A549 (cell line): ENCODE results near the gene GPBAR1. TPM values are rescaled to one million over a fixed set of nuclear protein-coding genes. Genes with fewer than 3 reads are reported as not detected.

Source experiments
- ATAC-seq, 2 experiments: fragments of 200-7000 bp in 1 of 2; fragments of >200 bp in 1 of 2; cut with Nextera tagmentation in 1 of 2; cut with Tn5 transposase in 1 of 2; 3 replicates each; pipeline versions ENCODE4 v1.8.0 to v1.9.1; 2018 to 2020; ENCODE audit warnings: mild to moderate bottlenecking in 1 of 2, moderate library complexity in 1 of 2
- CTCF ChIA-PET: fragments of 300-600 bp; sonication (Branson Sonifier 250); formaldehyde crosslinking; extraction: SDS; loops from one replicate; lab custom pipeline; 2021; ENCODE audit warnings: antibody characterized with exemption, inconsistent platforms; lab: Yijun Ruan, JAX
- POLR2A ChIA-PET: fragments of 350-600 bp; formaldehyde crosslinking; extraction: SDS; loops from one replicate; lab custom pipeline; 2021; ENCODE audit warnings: antibody characterized with exemption, inconsistent platforms; lab: Yijun Ruan, JAX
- DNase-seq, 2 experiments: peaks; one replicate each; pipeline versions ENCODE4 v3.0.0 to v3.0.0-alpha.2; 2011 to 2016; ENCODE audit warnings: low read depth in 1 of 2, low spot score in 1 of 2
- FAIRE-seq: peaks from 2 replicates; lab custom pipeline; 2011; peaks lifted over from hg19 to GRCh38; lab: Jason Lieb, UNC
- H3K27ac ChIP-seq, 2 experiments: fragments of >200 bp; sonication (Bioruptor Twin); formaldehyde crosslinking; 3 replicates each; pipeline ENCODE4 v1.5.1; 2016 to 2017
- H3K4me1 ChIP-seq: fragments of >200 bp; sonication (Bioruptor Twin); formaldehyde crosslinking; 3 replicates; pipeline ENCODE4 v1.6.1; 2016
- H3K4me2 ChIP-seq: fragments of >200 bp; sonication (Bioruptor Twin); formaldehyde crosslinking; 3 replicates; pipeline ENCODE4 v1.6.1; 2016
- H3K4me3 ChIP-seq: fragments of >200 bp; sonication (Bioruptor Twin); formaldehyde crosslinking; 3 replicates; pipeline ENCODE4 v1.5.1; 2016
- H3K9me3 ChIP-seq: fragments of >200 bp; sonication (Bioruptor Twin); formaldehyde crosslinking; 3 replicates; pipeline ENCODE4 v1.6.1; 2016
- CHD2 ChIP-seq: fragments of 150-350 bp; IDR thresholded peaks from 2 replicates; pipeline ENCODE4 v1.6.1; 2014; ENCODE audit warnings: low read length; ENCODE audit not compliant: partially characterized antibody
- CHD4 ChIP-seq: fragments of 200-600 bp; sonication (generic); IDR thresholded peaks from 2 replicates; pipeline ENCODE4 v1.6.1; 2016; ENCODE audit warnings: antibody characterized with exemption, mild to moderate bottlenecking, borderline replicate concordance
- EHF ChIP-seq: fragments of 250-450 bp; sonication (Bioruptor Pico); IDR thresholded peaks from 2 replicates; pipeline ENCODE4 v1.5.0; 2020; ENCODE audit warnings: mild to moderate bottlenecking
- ESRRA ChIP-seq: fragments of 150-350 bp; IDR thresholded peaks from 2 replicates; pipeline ENCODE4 v1.6.1; 2014; ENCODE audit warnings: mild to moderate bottlenecking, low read length, borderline replicate concordance
- HES2 ChIP-seq: fragments of >200 bp; sonication (Bioruptor Twin); formaldehyde crosslinking; IDR thresholded peaks from 2 replicates; pipeline ENCODE4 v1.6.1; 2016
- HEYL ChIP-seq: fragments of 250-450 bp; sonication (Bioruptor Pico); IDR thresholded peaks from 2 replicates; pipeline ENCODE4 v1.8.0; 2021; ENCODE audit warnings: mild to moderate bottlenecking, moderate library complexity
- HMGXB4 ChIP-seq: fragments of 250-450 bp; sonication (Bioruptor Pico); IDR thresholded peaks from 2 replicates; pipeline ENCODE4 v1.5.0; 2021; ENCODE audit warnings: mild to moderate bottlenecking, moderate library complexity, borderline replicate concordance
- HOXA7 ChIP-seq: fragments of 250-450 bp; sonication (Bioruptor Pico); IDR thresholded peaks from 2 replicates; pipeline ENCODE4 v1.5.0; 2020; ENCODE audit warnings: mild to moderate bottlenecking, moderate library complexity
- JUN ChIP-seq, 2 experiments: fragments of >200 bp; sonication (Bioruptor Twin); formaldehyde crosslinking; IDR thresholded peaks; 2 replicates in 1 of 2; 3 replicates in 1 of 2; pipeline ENCODE4 v1.6.1; 2016 to 2017
- KDM5A ChIP-seq: fragments of 200-600 bp; sonication (generic); IDR thresholded peaks from 2 replicates; pipeline ENCODE4 v1.6.1; 2016; ENCODE audit warnings: antibody characterized with exemption, mild to moderate bottlenecking
- MAFK ChIP-seq: fragments of 450-650 bp; IDR thresholded peaks from 2 replicates; pipeline ENCODE4 v1.6.1; 2014; ENCODE audit not compliant: partially characterized antibody
- NFE2L2 ChIP-seq: fragments of 150-350 bp; conservative IDR thresholded peaks from 2 replicates; pipeline ENCODE4 v1.6.1; 2014; ENCODE audit warnings: low read length
- NR3C1 ChIP-seq: fragments of >200 bp; sonication (Bioruptor Twin); formaldehyde crosslinking; IDR thresholded peaks from 3 replicates; pipeline ENCODE4 v1.6.1; 2017
- PBX3 ChIP-seq: IDR thresholded peaks from 2 replicates; pipeline ENCODE4 v1.6.1; 2012
- POLR2A ChIP-seq: IDR thresholded peaks from 2 replicates; pipeline ENCODE4 v1.6.1; 2012; ENCODE audit warnings: mild to moderate bottlenecking, low read length
- RCOR1 ChIP-seq: fragments of 150-350 bp; IDR thresholded peaks from 2 replicates; pipeline ENCODE4 v1.6.1; 2014; ENCODE audit warnings: antibody characterized with exemption, low read length, low read depth
- RFX5 ChIP-seq: fragments of 450-650 bp; IDR thresholded peaks from 2 replicates; pipeline ENCODE4 v1.7.1; 2014; ENCODE audit warnings: antibody characterized with exemption, mild to moderate bottlenecking, moderate library complexity
- SMC3 ChIP-seq: fragments of >200 bp; sonication (Bioruptor Twin); formaldehyde crosslinking; IDR thresholded peaks from 3 replicates; pipeline ENCODE4 v1.6.1; 2018; ENCODE audit warnings: inconsistent platforms
- SREBF2 ChIP-seq: fragments of 450-650 bp; IDR thresholded peaks from 2 replicates; pipeline ENCODE4 v1.6.1; 2014; ENCODE audit warnings: mild to moderate bottlenecking, moderate library complexity
- TFCP2L1 ChIP-seq: fragments of 250-450 bp; sonication (Bioruptor Pico); IDR thresholded peaks from 2 replicates; pipeline ENCODE4 v1.5.0; 2021; ENCODE audit warnings: mild to moderate bottlenecking
- USF2 ChIP-seq: fragments of 450-650 bp; IDR thresholded peaks from 2 replicates; pipeline ENCODE4 v1.6.1; 2014; ENCODE audit warnings: antibody characterized with exemption
- ZC3H11A ChIP-seq: fragments of 450-650 bp; IDR thresholded peaks from 2 replicates; pipeline ENCODE4 v1.6.1; 2014; ENCODE audit warnings: antibody characterized with exemption, mild to moderate bottlenecking
- ZNF302 ChIP-seq: fragments of 250-450 bp; sonication (Bioruptor Pico); IDR thresholded peaks from 2 replicates; pipeline ENCODE4 v1.9.0; 2021; ENCODE audit warnings: inconsistent platforms, mild to moderate bottlenecking, moderate library complexity
- WGBS: methylation state at CpG from one replicate; pipeline ENCODE4 v1.1.6; 2017; ENCODE audit errors: missing lambda C conversion rate; 5-methylcytosine and 5-hydroxymethylcytosine counted together
- polyA plus RNA-seq, 4 experiments: library from polyadenylated mRNA; depleted of rRNA in 3 of 4; stranded (reverse); fragments of >200 nt; fragmentation: RNase III in 1 of 4; extraction: RNeasy Plus Mini Kit Qiagen cat#74134 plus additional on column Dnase treatment in 1 of 4; gene quantifications; 2 replicates in 3 of 4; 3 replicates in 1 of 4; pipeline ENCODE4 v1.2.3, GENCODE V29; 2011 to 2017

The GPBAR1 gene
- polyA plus RNA-seq, 2 of the 4 experiments (the other 2 are of a cell fraction) = 0.06 to 0.12 TPM

- no peak for FAIRE-seq
- TF ChIP-seq CHD2 = no peak
- no peak for TF ChIP-seq USF2
- no peak for TF ChIP-seq PBX3
- no peak for TF ChIP-seq SREBF2
- TF ChIP-seq HMGXB4 (CRISPR knock-in tag) = no peak
- TF ChIP-seq ZNF302 (CRISPR knock-in tag) = no peak
- no peak for TF ChIP-seq ZC3H11A
- no peak for TF ChIP-seq HES2
- no peak for TF ChIP-seq RFX5
- TF ChIP-seq NR3C1 = no peak
- no peak for TF ChIP-seq SMC3
- TF ChIP-seq TFCP2L1 = no peak
Measured at GRCh38 chr2:218294430-218295022, 33.7 kb downstream of the GPBAR1 start.

GRCh38 chr2:218295029-218295428 is 34.2 kb downstream of the GPBAR1 start:
- POLR2A ChIA-PET = no interaction called here

More at GRCh38 chr2:218294430-218295022, 33.7 kb downstream of the GPBAR1 start:
- ATAC-seq (no peak), DNase-seq (no peak)
- H3K27ac ChIP-seq = no peak overlapping the region
- H3K9me3 ChIP-seq = no peaks in the 10 kb centered on the region
- H3K4me1 ChIP-seq = peaks cover 31% of the 10 kb centered on the region
- no peak overlapping the region for H3K4me3 ChIP-seq
- ChIA-PET POLR2A (no interaction called here), CTCF (interaction anchor here (1.2 to 3.5 kb wide), 5 partner anchors 10 to 102 kb away, joined by 3 to 19 read pairs (median 4); partner anchors contain the start of gene CATIP)
- H3K4me2 ChIP-seq = no peak overlapping the region
- WGBS = 87% methylated on average over 5 of the region's 5 CpGs

GRCh38 chr2:218296200-218296599 is 35.4 kb downstream of the GPBAR1 start:
- Histone ChIP-seq H3K4me3 (no peak overlapping the region), H3K4me2 (no peak overlapping the region), H3K9me3 (no peaks in the 10 kb centered on the region), H3K27ac (no peak overlapping the region), H3K4me1 (peaks cover 14% of the 10 kb centered on the region)
- ChIA-PET CTCF (interaction anchor here (0.7 to 3.5 kb wide), 6 partner anchors 9 to 170 kb away, joined by 3 to 19 read pairs (median 4); partner anchors contain the start of gene CATIP), POLR2A (no interaction called here)
- TF ChIP-seq EHF (CRISPR knock-in tag) = no peak
- no peak for TF ChIP-seq MAFK
- TF ChIP-seq RCOR1 = no peak
- TF ChIP-seq POLR2A = no peak
- no peak for TF ChIP-seq CHD4
- WGBS = 89% methylated on average over 1 of the region's 1 CpG
- FAIRE-seq (no peak), ATAC-seq (no peak), DNase-seq (no peak)

More at GRCh38 chr2:218295029-218295428, 34.2 kb downstream of the GPBAR1 start:
- CTCF ChIA-PET = interaction anchor here (0.8 to 3.5 kb wide), 7 partner anchors 8 to 762 kb away, joined by 3 to 19 read pairs (median 4); partner anchors contain the start of gene CATIP
- no peak for DNase-seq
- no peaks in the 10 kb centered on the region for H3K9me3 ChIP-seq
- peaks cover 26% of the 10 kb centered on the region for H3K4me1 ChIP-seq
- TF ChIP-seq KDM5A (no peak), JUN (IDR thresholded peaks at IDR 0.05) (no peak), ESRRA (no peak), HEYL (CRISPR knock-in tag) (no peak), HOXA7 (CRISPR knock-in tag) (no peak), NFE2L2 (no peak), EHF (CRISPR knock-in tag) (no peak)
- no peak for FAIRE-seq
- 84% methylated on average over 7 of the region's 7 CpGs for WGBS
- no peak for ATAC-seq
- no peak overlapping the region for H3K27ac ChIP-seq
- no peak overlapping the region for H3K4me3 ChIP-seq
- H3K4me2 ChIP-seq = no peak overlapping the region
